ENCODE measurements around the gene SFTPD. TPM values are rescaled to one million over a fixed set of nuclear protein-coding genes. Genes with fewer than 3 reads are reported as not detected.
A peak's percentile ranks its signal among the peaks of the same experiment; 100 is the strongest.

Gene SFTPD
- total and polyA plus RNA-seq, 2 of the 8 experiments (the other 6 are each of a cell fraction or from before 2014, with no cell fraction given): 0.21 to 0.54 TPM

DNA sequence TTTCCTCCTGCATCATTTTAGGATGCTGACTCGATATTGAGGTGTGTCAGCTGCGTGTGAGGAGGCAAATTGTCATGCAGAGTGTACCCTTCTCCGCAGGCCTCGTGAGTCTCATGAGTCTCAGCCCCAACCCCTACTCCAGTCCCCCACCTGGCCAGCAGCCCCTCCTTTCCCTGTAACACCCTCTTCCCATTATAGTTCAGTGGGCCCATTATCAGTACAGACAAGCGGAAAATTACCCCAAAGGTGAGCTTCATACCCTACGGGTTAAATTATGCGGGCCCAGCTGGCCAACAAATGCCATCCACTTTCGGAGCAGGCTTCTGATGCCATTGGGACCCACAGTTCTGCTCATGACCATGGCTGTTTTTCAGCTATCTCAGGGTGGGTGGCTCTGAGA is 25.2 kb downstream of the SFTPD start:
- no peak overlapping the region for H2BK120ac ChIP-seq (replicated peaks; ENCODE audit: low read depth, low read length)
- H3K4me3 ChIP-seq (ENCODE audit: extremely low read depth in 1 of 4, insufficient read depth in 2 of 4, low read depth in 3 of 4, low read length in 4 of 4): no peak overlapping the region
- no peak overlapping the region for H4K5ac ChIP-seq (ENCODE audit: insufficient read length, low read depth, low read length)
- no peak overlapping the region for H3K18ac ChIP-seq (ENCODE audit: extremely low read depth, low read length)
- H2BK15ac ChIP-seq (ENCODE audit: low read length): no peak overlapping the region
- no peaks in the 10 kb centered on the region for H3K36me3 ChIP-seq (ENCODE audit: control insufficient read depth in 2 of 4, insufficient read depth in 4 of 4, low read length in 3 of 4)
- no peak overlapping the region for H3K4me2 ChIP-seq (ENCODE audit: insufficient read depth in 1 of 2, low read depth in 2 of 2, low read length in 2 of 2)
- H2BK5ac ChIP-seq (ENCODE audit: low read depth, low read length): no peak overlapping the region
- ChIA-PET POLR2A (ENCODE audit: partially characterized antibody) (no interaction called here), CTCF (ENCODE audit: partially characterized antibody) (interaction anchor here (0.8 kb wide), 1 partner anchor 122 kb away, joined by 3 read pairs; no protein-coding TSS in a partner anchor)
- FAIRE-seq: no peak
- no peaks in the 10 kb centered on the region for H3K79me1 ChIP-seq (ENCODE audit: low read depth, low read length)
- no peaks in the 10 kb centered on the region for H4K20me1 ChIP-seq (replicated peaks in 1 of 2; ENCODE audit: control insufficient read depth in 1 of 2, insufficient read depth in 2 of 2, low read length in 2 of 2)
- H2BK20ac ChIP-seq (ENCODE audit: low read length): no peak overlapping the region
- H3K4ac ChIP-seq (replicated peaks; ENCODE audit: insufficient read length, low read depth, low read length): no peak overlapping the region
- H3K4me1 ChIP-seq (replicated peaks in 1 of 4; ENCODE audit: control insufficient read depth in 3 of 4, insufficient read depth in 4 of 4, low read length in 3 of 4): no peaks in the 10 kb centered on the region
- DNase-seq (ENCODE audit: low read depth in 1 of 2, low spot score in 2 of 2): peak in 1 of 2 experiments; percentile 26
- H3K14ac ChIP-seq (ENCODE audit: insufficient read length): no peak overlapping the region
- H3K23ac ChIP-seq (ENCODE audit: insufficient read length): no peak overlapping the region
- H3K9me3 ChIP-seq (ENCODE audit: insufficient read depth in 2 of 2, low read depth in 1 of 2, low read length in 1 of 2): no peaks in the 10 kb centered on the region
- WGBS, 2 experiments (ENCODE audit: extremely low coverage in 1 of 2, insufficient coverage in 1 of 2, insufficient read length in 1 of 2, insufficient replicate concordance in 2 of 2, low coverage in 1 of 2, low lambda C conversion rate in 2 of 2, missing lambda C conversion rate in 1 of 2): 85% methylated on average over 8 of the region's 8 CpGs; no CpG with 5 or more reads in 1 of the 2 experiments
- H3K79me2 ChIP-seq (ENCODE audit: control insufficient read depth in 1 of 2, insufficient read depth in 2 of 2, low read length in 2 of 2): no peaks in the 10 kb centered on the region
- H3K27me3 ChIP-seq (replicated peaks in 1 of 4; ENCODE audit: control insufficient read depth in 3 of 4, extremely low read depth in 1 of 4, insufficient read depth in 3 of 4, low read length in 3 of 4): no peaks in the 10 kb centered on the region
- H4K91ac ChIP-seq (replicated peaks; ENCODE audit: insufficient read length, low read length): no peak overlapping the region
- no peak overlapping the region for H2AK5ac ChIP-seq (ENCODE audit: low read depth, low read length)
- H3K23me2 ChIP-seq (ENCODE audit: low read depth, low read length): no peaks in the 10 kb centered on the region; the same call in 1 of the 2 replicates
- H2AFZ ChIP-seq (ENCODE audit: low read length): no peak overlapping the region
- no peak overlapping the region for H3K56ac ChIP-seq (replicated peaks; ENCODE audit: insufficient read length, low read depth, low read length)
- H4K8ac ChIP-seq (ENCODE audit: extremely low read depth, insufficient read depth, low read length): no peak overlapping the region
- no peak overlapping the region for H3K9ac ChIP-seq (replicated peaks in 1 of 4; ENCODE audit: extremely low read depth in 1 of 4, low read depth in 3 of 4, low read length in 3 of 4)
- H2BK12ac ChIP-seq (ENCODE audit: low read depth, low read length): no peak overlapping the region
- TF ChIP-seq HDAC2 (IDR thresholded peaks at IDR 0.05; ENCODE audit: borderline replicate concordance in 1 of 2, low read depth in 2 of 2, low read length in 2 of 2): no peak
- H3K27ac ChIP-seq (ENCODE audit: low read depth, low read length): no peak overlapping the region
